Astrocyte of the cerebellum (primary cell): Measurements from ENCODE around the gene IGSF22.

ENCODE experiments used
- DNase-seq: peaks from one replicate; pipeline ENCODE4 v3.0.0-alpha.2; 2011; ENCODE audit warnings: low read depth
- H3K4me3 ChIP-seq: 2 replicates; pipeline ENCODE4 v1.5.1; 2011; ENCODE audit warnings: mild to moderate bottlenecking, low read depth, low read length, moderate library complexity
- in situ Hi-C: cut with HindIII; loops from 2 replicates; pipeline ENCODE4 v1.10.0; 2017; ENCODE audit warnings: low sequenced_read_pairs
- TF ChIP-seq, protein P1 (sequence below): IDR thresholded peaks from 2 replicates; pipeline ENCODE4 v1.5.1; 2012; ENCODE audit warnings: low read length, low read depth, moderate library complexity, mild to moderate bottlenecking; ENCODE audit errors: missing control alignments

The IGSF22 gene

DNA sequence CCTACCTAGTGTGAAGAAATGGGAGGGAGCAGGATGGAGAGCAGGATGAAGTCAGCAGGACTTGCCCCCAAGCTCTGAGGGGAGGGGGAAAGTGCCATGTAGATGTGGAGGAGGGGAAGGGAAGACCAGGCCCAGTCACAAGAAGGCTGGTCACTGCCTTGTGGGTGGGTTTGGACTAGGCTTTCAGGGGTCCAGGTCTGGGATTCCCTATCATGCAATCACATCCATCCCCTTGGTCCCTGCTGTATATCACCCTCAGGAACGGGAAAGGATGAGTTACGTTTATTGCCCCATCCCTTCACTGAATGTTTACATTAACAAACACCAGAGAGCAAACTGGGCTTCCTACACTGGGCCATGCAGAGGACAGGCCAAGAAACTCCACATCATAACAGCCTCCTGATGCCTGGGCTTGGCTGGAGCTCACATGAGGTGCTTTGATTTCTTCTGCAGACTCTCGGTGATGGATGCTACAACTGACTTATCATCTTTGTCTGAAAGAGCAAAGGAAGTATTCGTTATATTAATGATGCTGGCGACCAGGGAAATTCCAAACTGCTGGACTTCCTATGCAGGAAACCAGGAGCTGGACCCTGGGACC, 21.8 kb downstream of the IGSF22 start:
- TF ChIP-seq, protein P1, sequence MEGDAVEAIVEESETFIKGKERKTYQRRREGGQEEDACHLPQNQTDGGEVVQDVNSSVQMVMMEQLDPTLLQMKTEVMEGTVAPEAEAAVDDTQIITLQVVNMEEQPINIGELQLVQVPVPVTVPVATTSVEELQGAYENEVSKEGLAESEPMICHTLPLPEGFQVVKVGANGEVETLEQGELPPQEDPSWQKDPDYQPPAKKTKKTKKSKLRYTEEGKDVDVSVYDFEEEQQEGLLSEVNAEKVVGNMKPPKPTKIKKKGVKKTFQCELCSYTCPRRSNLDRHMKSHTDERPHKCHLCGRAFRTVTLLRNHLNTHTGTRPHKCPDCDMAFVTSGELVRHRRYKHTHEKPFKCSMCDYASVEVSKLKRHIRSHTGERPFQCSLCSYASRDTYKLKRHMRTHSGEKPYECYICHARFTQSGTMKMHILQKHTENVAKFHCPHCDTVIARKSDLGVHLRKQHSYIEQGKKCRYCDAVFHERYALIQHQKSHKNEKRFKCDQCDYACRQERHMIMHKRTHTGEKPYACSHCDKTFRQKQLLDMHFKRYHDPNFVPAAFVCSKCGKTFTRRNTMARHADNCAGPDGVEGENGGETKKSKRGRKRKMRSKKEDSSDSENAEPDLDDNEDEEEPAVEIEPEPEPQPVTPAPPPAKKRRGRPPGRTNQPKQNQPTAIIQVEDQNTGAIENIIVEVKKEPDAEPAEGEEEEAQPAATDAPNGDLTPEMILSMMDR, result no peak
- no peak overlapping the region for H3K4me3 ChIP-seq
- in situ Hi-C loops, result no loop called here
- DNase-seq, result no peak

DNA sequence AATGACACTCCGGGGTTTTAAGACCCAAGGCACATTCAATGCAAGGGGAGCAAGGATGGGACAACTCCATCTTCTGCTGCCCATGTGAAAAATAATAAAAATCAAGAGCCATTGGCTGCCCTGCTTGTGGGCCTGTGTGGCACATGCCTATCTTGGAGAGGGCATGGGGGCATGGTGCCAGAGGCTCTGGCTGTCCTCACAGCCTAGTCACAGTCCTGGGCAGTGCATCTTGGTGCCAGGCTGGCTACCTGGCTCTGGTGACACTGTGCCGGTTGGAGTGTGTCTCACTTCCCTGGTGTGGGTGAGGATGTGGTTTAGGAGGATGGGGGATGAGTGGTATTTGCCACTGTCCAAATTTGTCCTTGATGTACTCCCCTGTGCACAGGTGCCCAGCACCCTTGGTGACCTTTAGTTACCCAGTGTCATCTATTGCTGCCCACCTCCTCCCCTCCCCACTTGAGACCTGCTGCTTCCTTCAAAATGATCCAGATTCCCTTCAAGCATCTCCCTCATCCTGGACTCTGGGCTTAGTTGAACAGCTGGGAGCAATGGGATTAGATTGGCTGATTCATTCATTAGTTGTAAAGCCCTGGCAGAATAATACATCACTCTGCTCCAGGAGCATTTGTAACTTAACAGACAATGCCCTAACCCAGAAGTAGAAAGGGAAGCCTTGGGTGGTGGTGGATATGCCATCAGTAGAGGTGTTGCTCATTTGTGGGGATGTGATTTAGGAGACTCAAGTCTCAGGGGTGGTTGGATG, 22.8 kb downstream of the IGSF22 start:
- no peak overlapping the region for H3K4me3 ChIP-seq
- TF ChIP-seq, protein P1, result no peak
- no peak for DNase-seq
- in situ Hi-C loops, result no loop called here

DNA sequence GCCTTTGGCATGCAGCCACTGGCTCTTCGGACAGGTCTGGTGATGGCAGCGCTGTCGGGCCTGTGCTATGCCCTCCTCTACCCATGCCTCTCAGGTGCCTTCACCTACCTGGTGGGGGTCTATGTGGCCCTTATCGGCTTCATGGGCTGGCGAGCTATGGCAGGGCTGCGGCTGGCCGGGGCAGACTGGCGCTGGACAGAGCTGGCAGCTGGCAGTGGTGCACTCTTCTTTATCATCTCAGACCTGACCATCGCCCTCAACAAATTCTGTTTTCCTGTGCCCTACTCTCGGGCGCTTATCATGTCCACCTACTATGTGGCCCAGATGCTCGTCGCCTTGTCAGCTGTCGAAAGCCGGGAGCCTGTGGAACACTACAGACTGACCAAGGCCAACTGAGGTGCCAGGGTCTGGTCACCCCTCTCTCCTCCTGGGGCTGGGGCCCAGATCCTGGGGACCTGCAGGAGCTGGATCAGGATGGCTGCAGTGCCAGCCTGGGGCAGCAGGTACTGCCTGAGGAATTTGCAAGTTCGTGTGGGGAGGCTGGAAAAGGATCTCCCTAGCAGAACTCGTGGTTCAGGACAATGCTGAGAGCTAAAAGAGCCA, 24.3 kb downstream of the IGSF22 start:
- no peak for DNase-seq
- in situ Hi-C loops, result no loop called here
- TF ChIP-seq, protein P1, result no peak
- no peak overlapping the region for H3K4me3 ChIP-seq

DNA sequence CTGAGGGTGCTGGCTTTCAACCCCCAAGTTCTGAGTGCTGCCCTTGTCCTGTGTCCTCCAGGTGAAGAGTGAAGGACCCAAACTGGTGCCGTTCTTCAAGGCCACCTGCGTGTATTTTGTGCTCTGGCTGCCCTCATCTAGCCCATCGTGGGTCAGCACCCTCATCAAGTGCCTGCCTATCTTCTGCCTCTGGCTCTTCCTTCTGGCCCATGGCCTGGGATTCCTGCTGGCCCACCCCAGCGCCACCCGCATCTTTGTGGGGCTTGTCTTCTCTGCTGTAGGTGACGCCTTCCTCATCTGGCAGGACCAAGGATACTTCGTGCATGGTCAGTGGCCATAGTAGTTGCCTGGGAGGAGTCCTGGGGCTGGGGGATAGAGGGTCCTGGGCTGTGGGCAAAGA, 25.1 kb downstream of the IGSF22 start:
- no peak overlapping the region for H3K4me3 ChIP-seq
- in situ Hi-C loops, result no loop called here
- DNase-seq, result no peak
- TF ChIP-seq, protein P1, result no peak

DNA sequence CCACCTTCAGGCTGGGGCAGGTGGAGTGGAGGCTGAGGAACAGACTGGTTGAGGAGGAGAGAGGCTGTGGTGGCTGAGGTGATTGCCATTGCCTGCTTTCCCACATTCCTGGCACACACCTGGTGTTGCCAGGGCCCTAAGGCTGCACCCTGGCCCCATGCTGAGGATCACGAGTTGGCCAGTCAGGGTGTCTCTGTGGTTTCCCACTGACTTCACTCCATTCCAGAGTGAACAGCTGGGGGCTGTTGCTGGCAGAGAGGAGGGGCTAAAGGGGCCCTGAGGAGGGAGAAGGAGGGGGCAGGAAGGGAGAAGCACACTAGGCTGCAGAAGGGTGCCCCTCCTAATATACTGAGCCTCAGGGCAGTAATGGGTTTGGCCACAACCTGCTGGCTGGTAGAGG, 25.6 kb downstream of the IGSF22 start:
- in situ Hi-C loops, result no loop called here
- TF ChIP-seq, protein P1, result no peak
- H3K4me3 ChIP-seq, result no peak overlapping the region
- no peak for DNase-seq

DNA sequence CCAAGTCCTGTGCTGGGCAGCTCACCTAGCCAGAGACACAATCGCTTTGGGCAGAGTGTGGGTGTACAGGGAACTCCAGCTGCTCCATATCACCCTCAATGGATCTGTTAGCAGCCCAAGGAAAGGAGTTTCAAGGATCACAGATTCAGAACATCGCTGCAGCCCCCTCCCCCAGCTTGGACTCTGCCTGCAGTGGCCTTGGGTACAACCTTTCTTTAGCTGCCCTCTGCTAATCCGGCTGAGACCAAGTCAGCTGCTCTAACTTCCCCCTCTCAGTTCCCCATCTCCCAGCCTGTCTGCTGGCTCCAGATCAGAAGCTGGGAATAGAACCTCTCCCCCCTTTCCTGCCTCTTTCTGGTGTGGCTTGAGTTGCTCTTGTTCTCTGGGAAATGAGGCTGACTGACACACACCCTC, 26.1 kb downstream of the IGSF22 start:
- H3K4me3 ChIP-seq, result no peak overlapping the region
- no peak for DNase-seq
- TF ChIP-seq, protein P1, result no peak
- in situ Hi-C loops, result no loop called here
